ENCODE results near the gene C6orf132.

Gene C6orf132

GRCh38 chr6:42131531-42131930 lies 10.9 kb downstream of the C6orf132 start:
- no peak for DNase-seq

DNA sequence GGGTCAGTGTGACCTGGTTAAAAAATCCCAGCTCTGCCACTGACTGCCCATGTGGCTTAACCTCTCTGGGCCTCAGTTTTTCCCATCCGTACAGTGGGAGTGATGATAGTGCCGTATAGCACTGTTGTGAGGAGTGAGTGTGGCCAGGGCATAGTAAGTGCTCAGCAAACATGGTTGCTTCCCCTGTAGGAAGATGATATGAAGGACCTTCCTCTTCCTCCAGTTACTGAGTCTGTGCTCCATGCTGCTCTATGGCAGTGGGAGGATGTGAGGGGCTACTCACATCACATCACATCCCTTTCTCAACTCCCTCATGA lies 13.1 kb downstream of the C6orf132 start:
- no peak for DNase-seq

DNA sequence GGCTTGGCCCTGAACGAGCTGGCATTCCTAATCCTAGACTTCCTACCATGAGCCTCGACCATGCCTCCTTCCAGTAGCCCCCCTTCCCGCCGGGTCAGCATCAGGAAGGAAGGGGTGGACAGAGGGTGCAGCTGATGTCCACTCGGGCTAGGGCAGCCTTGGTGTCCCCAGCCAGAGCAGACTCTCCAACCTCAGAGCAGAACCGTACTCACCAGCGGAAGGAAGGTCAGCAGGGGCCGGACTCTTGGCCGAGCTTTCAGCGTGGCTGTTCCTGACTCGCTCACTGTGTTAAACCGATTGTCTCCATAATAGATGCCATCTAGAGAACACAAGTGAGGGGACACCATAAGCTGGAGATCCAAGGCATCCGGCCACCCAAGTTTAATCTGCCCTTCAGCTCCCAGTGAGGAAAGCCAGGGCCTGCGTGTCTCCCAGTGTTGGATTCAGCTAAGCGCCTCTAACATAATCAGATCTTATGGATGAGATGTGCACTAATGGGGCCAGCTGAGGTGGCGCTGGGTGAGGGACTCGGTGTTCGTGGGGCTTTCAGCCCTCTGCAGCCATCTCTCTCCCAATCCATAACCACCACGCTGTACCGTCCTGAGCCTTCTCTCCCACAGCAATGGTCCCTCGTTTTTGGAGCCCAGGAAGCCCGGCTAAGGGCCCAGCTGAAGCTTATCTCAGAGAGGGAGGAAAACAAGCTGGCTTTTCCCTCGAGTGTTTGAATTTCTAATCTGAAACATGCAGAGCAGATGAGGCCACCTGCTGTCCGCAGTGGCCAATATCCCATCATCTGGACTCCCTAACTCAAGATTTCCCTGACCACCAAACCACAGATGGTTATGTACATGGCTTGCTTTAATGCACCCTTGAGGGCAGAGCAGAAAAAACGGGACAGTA lies 13.7 kb downstream of the C6orf132 start:
- no peak for DNase-seq

- DNase-seq = no peak
These were observed 16.8 kb downstream of the C6orf132 start for GRCh38 chr6:42125663-42126062.

DNA sequence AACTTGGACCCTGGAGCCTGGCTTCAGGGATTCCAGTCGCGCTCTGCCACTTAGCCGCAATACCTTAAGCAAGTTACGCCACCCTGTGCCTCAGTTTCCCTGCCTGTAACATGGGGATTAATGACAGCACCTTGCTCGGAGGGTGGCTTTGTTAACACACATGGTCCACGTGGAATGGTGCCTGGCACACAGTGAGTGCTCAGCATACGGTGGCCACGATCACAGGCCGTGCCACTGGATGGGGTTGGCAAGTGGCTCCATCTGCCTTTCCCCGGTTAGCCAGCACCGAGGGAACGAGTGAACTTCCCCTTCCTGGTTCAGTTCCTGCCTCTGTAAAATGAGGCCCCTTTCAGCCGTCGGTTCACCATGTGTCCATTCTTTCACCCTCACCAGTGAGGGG lies 17.2 kb downstream of the C6orf132 start:
- no peak for DNase-seq

GRCh38 chr6:42124223-42124836 lies 18.1 kb downstream of the C6orf132 start:
- DNase-seq = no peak

DNA sequence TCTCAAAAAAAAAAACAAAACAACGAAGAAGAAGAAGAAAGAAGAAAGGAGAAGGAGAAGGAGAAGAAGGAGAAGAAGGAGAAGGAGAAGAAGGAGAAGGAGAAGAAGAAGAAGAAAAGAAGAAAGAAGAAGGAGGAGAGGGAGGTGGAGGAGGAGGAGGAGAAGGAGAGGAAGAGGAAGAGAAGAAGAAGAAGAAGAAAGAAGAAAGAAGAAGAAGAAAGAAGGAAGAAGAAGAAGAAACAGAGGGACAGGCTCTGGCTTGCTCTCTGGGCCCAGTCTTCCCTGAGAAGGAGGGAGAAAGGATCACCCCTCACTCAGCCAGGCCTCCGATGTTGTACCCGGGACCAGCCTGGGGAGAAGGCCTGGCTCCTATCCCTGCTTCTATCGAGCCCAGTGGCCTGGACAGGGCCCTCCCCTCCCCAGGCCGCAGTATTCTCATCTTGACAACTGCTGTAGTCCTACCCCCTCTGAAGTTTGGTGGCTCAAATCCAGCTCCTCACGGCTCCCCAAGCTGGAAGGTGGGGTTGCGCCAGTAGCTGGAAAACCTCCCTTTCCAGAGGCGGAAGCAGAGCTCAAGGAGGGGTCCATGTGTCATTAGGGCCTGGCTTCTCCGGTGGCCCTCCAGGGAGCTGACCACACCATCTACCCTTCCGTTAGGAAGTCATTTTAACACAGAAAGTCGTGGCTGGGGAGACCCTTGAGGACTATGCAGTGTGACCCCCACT lies 18.9 kb downstream of the C6orf132 start:
- DNase-seq = no peak

DNA sequence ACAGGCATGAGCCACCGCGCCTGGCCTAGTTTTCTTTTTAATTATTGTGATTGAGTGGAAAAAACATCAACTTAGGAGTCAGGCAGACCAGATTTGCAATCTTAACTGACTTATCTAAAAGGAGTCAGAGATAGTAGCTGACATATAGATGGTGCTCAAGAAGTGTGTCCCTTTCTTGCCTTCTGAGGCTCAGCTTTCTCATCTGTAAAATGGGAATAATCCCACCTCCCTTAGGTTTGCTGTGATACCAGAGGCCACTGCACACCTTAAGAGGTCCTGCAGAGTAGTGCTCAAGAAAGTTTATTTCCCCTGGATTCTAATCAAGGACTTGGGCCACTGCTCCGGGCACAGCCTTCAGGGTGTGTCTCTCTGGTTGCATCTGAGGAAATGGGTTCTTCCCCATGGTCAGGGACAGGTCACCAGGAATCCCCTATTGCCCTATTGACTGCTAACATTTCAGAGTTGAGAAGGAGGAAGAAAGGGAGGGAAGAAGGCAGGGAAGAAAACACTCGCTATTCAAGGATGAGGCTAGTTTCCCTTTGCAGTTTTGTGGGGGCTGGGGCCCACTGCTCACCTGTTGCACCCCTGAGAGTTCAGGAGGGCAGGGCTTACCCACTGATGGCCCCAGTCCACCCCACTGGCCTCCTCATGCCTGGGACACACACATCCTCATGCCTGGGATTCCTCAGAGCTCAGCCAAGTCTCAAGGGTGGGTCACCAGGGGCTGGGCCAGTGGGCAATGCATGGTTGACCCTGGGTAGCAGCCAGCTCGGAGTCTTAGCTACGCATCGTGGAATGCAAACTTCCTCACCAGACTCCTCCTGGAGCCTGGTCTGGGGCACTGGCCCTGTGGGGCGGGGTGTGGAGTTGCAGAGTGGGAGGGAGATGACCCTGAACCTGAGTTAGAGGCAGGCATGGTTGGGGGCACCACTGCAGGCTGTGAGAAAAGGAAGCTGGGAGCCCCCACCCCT lies 21.2 kb downstream of the C6orf132 start:
- DNase-seq = no peak

- no peak for DNase-seq
These were observed 24.0 kb downstream of the C6orf132 start for GRCh38 chr6:42118162-42119001.

DNA sequence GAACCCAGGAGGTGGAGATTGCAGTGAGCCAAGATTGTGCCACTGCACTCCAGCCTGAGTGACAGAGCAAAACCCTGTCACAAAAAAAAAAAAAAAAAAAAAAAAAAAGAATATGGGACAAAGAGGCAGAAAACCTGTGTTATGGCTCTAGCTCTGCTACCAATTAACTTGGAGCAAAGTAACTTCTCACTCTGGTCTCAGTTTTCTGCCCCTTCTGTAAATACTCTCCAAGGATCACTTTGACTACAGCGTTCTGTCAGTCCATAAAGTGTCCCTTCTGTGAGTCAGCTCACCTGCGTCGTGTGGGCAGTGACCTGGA lies 24.6 kb downstream of the C6orf132 start:
- no peak for DNase-seq

GRCh38 chr6:42113936-42114636 lies 28.3 kb downstream of the C6orf132 start:
- DNase-seq = no peak

DNA sequence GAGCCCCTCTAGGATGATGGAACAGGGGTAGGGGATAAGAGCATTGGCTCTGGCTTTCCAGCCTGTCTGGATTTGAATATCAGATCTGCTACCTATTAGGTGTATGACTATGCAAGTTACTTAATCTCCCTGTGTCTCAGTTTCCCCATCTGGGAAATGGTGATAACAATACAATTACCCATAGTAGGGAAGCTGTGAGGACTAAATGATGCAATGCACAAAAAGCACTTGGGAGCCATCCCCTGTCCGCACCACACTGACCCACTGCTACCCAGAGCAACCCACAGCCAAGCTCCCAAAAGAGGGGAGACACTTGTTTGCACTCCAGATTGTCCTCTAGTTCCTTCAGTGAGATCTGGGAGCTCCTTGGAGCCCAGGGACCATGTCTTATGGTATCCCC lies 30.1 kb downstream of the C6orf132 start:
- DNase-seq = no peak

- no peak for DNase-seq
These were observed 31.7 kb downstream of the C6orf132 start for GRCh38 chr6:42110683-42111082.

DNA sequence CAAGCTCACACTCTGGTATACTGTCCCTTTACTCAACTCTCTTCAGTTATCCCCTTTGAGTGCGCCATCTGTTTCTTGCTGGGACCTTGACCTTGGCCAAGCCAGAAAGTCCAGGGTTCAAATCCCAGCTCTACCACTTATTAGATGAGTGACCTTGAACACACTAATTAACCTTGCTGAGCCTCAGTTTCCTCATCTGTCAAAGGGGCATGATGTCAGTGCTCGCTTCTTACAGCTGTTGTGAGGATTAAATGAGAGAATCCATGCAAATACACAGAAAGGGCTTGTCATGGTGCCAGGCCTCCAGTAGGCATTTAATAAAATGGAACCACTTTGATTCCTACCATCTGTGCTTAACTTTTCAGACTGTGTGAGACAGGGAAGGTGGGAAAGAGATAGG lies 34.3 kb downstream of the C6orf132 start:
- no peak for DNase-seq

GRCh38 chr6:42106112-42107023 lies 36.1 kb downstream of the C6orf132 start:
- DNase-seq = no peak

DNA sequence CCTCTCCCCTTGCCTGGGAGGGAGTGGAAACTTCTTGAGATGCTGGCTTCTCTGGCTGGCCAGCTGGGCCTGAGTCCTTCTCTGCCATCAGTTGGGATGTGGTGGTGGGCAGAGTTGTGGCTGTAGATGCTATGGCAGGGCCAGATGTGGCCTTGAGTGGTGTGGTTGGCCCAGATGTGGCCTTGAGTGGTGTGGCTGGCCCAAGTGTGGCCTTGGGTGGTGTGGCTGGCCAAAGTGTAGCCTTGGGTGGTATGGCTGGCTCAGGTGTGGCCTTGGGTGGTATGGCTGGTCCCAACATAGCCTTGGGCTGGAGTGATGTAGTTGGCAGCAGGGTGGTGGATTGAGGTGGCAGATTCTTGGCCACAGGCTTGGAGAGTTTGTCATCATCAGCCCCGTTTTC lies 36.7 kb downstream of the C6orf132 start:
- DNase-seq = no peak

GRCh38 chr6:42105156-42105648 lies 37.2 kb downstream of the C6orf132 start:
- DNase-seq = no peak

DNA sequence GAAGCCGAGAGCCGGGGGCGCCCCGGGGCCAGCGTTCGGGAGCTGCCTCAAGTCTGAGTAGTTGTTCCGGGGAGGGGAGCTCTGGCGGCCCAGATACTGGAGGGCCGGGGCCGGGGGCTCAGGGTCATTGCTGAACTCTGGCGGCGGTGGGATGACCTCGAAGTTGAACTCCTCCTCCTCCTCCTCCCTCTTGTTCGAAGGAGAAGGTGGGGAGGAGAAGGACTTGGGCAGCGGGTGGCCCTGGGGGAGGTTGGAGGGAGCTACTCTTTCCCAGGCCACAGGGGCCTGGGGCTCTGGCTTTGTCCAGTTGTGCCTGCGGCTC lies 37.7 kb downstream of the C6orf132 start:
- DNase-seq = no peak

DNA sequence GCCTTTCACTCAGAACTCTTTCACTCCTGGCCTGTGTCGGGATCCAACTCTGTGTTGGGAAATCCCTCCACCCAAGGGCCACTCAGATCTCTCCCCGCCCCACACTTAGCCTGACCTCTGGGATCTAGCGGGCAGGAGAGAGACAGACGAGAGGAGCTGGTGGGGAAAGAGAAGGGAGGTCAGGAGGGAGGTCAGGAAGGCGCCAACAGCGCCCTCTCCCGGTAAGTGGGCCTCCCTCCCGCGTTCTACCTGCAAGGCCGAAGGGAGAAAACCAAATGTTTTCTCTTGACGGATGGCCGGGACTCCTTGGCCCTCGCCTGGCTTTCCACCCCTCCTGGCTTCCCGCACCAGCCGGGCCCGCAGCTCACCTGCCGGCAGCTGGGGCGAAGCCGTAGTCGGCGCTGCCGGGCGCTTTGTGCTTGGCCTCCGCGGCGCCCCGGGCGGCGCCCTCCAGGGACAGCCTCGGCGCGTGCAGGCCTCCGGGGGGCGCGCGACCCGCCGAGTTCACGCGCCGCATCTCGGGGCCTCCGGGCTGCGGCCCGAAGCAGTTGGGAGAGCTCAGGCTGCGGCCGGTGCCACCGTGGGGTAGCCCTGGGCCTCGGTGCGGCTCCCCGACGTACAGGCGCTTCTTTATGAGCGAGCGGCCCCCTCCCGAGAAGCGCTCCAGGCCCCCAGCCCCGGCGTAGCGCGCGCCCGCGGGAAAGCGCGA lies 38.2 kb downstream of the C6orf132 start:
- DNase-seq = peak; percentile 78

GRCh38 chr6:42103753-42104094 lies 38.7 kb downstream of the C6orf132 start:
- DNase-seq = no peak
